Fibroblast of lung (primary cell): ENCODE data around the gene GGT6.

ENCODE experiments used
- CTCF ChIP-seq, 2 donors: IDR thresholded peaks in 1 of 2; conservative IDR thresholded peaks in 1 of 2; 1 replicate in 1 of 2; 2 replicates in 1 of 2; pipeline ENCODE4 v1.5.1; 2011 to 2012; ENCODE audit warnings: low read length in 2 of 2, control low read depth in 1 of 2, inconsistent platforms in 1 of 2, low read depth in 1 of 2, mild to moderate bottlenecking in 1 of 2
- EZH2 ChIP-seq: IDR thresholded peaks from 2 replicates; pipeline ENCODE4 v1.5.1; 2012; ENCODE audit warnings: low read length, control low read depth, mild to moderate bottlenecking; ENCODE audit errors: missing control alignments

GRCh38 chr17:4527134-4527533, 33.2 kb downstream of the GGT6 start:
- TF ChIP-seq EZH2: no peak
- no peak for TF ChIP-seq CTCF (conservative IDR thresholded peaks at IDR 0.05 in 1 of 2, IDR thresholded peaks at IDR 0.05 in 1 of 2; ENCODE audit: low read depth in 1 of 2, low read length in 2 of 2)
